IMR-90 (cell line): ENCODE results near the gene CRYGS.

Experiments
- BHLHE40 ChIP-seq: fragments of 150-350 bp; IDR thresholded peaks from 2 replicates; pipeline ENCODE4 v1.6.1; 2016; ENCODE audit warnings: mild to moderate bottlenecking, low read depth, low read length
- CEBPB ChIP-seq: IDR thresholded peaks from 2 replicates; pipeline ENCODE4 v1.6.1; 2012; ENCODE audit warnings: low read depth, low read length, improper control_type of control experiment
- CTCF ChIP-seq: conservative IDR thresholded peaks from 2 replicates; pipeline ENCODE4 v1.5.1; 2012; ENCODE audit warnings: mild to moderate bottlenecking, low read depth, low read length, improper control_type of control experiment
- ELK1 ChIP-seq: fragments of 150-350 bp; IDR thresholded peaks from 2 replicates; pipeline ENCODE4 v1.6.1; 2016; ENCODE audit warnings: low read depth, mild to moderate bottlenecking, low read length, moderate library complexity, borderline replicate concordance
- FOS ChIP-seq: fragments of 150-350 bp; IDR thresholded peaks from 2 replicates; pipeline ENCODE4 v1.6.1; 2016; ENCODE audit warnings: low read depth, low read length
- MAFK ChIP-seq: IDR thresholded peaks from 2 replicates; pipeline ENCODE4 v1.6.1; 2012; ENCODE audit warnings: low read depth, low read length, improper control_type of control experiment
- MAZ ChIP-seq: IDR thresholded peaks from 2 replicates; pipeline ENCODE4 v1.6.1; 2012; ENCODE audit warnings: low read depth, mild to moderate bottlenecking, low read length, improper control_type of control experiment, moderate library complexity, borderline replicate concordance
- MXI1 ChIP-seq: IDR thresholded peaks from 2 replicates; pipeline ENCODE4 v1.6.1; 2012; ENCODE audit warnings: low read depth, mild to moderate bottlenecking, low read length, moderate library complexity, borderline replicate concordance
- POLR2A ChIP-seq: IDR thresholded peaks from 2 replicates; pipeline ENCODE4 v1.6.1; 2012; ENCODE audit warnings: mild to moderate bottlenecking, low read depth, low read length
- RAD21 ChIP-seq: IDR thresholded peaks from 2 replicates; pipeline ENCODE4 v1.6.1; 2012; ENCODE audit warnings: low read length, improper control_type of control experiment
- RFX5 ChIP-seq: IDR thresholded peaks from 2 replicates; pipeline ENCODE4 v1.8.0; 2012; ENCODE audit warnings: low read depth, mild to moderate bottlenecking, low read length, moderate library complexity
- SMC3 ChIP-seq: fragments of 150-350 bp; IDR thresholded peaks from 2 replicates; pipeline ENCODE4 v1.6.1; 2016; ENCODE audit warnings: low read depth, mild to moderate bottlenecking, antibody characterized with exemption, low read length, moderate library complexity
- USF2 ChIP-seq: fragments of 150-350 bp; IDR thresholded peaks from 2 replicates; pipeline ENCODE4 v1.6.1; 2017; ENCODE audit warnings: mild to moderate bottlenecking, antibody characterized with exemption, low read length, low read depth

GRCh38 chr3:186493525-186494255 is 50.5 kb downstream of the CRYGS start:
- TF ChIP-seq MAFK (no peak), CTCF (no peak), USF2 (no peak), POLR2A (no peak), SMC3 (no peak), CEBPB (peak; percentile 49; the same call in 1 of the 2 replicates), MXI1 (no peak), RFX5 (no peak), MAZ (no peak), ELK1 (no peak), FOS (no peak), BHLHE40 (no peak), RAD21 (no peak)
